HG02870 (cell line): ENCODE measurements around the gene FARSA.
A peak's percentile ranks its signal among the peaks of the same experiment; 100 is the strongest.
"Not testable (repeated sequence)": the region's sequence is repeated elsewhere in the genome, so short reads cannot be mapped to it uniquely, and the experiment has no call there.

Source experiments
- ATAC-seq: cut with Tn5 transposase; IDR thresholded peaks from one replicate; pipeline ENCODE4 v1.9.1; 2021; ENCODE audit warnings: mild to moderate bottlenecking, moderate library complexity; ENCODE audit not compliant: unreplicated experiment

FARSA gene

DNA sequence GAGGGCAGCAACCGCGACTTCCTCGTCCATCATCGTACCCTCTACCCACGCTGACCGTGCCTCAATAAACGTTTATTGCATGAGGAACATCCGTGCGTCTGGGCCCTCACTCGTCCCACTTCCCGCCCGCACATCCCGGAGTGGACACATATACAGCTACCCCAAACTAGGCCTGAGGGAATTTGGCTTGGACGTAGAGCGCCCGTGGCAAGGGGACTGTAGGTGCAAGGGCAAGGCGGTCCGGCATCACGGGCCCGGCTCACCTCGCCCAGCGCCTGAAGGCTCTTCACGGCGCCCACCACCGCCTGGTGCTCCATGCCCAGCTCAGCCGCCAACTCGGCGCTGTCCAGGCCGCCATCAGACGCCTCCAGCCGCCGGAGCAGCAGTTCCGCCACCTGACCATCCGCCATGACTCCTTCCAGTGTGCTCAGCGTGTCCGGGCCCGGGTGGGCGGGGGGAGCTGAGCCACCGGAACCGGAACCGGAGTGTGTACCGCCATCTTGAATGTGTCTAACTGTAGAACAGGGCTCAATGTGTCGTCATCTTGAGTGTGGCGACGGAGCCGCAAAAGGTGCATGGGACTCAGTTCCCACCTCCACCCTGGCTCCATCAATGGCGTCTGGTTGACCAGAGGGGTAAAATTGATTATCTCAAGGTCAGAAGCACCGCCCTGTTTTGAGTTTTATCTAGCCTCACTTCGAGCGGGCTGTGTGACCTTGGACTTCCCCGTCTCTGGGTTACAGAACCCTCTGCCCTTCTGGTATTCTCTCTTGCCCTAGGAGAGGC is at the start of gene FARSA:
FARSA (minus strand) TSS at position 425 of the 786 bp plus-strand sequence; CDS start at position 410, 15 bp downstream.
- ATAC-seq = peak; percentile 39

DNA sequence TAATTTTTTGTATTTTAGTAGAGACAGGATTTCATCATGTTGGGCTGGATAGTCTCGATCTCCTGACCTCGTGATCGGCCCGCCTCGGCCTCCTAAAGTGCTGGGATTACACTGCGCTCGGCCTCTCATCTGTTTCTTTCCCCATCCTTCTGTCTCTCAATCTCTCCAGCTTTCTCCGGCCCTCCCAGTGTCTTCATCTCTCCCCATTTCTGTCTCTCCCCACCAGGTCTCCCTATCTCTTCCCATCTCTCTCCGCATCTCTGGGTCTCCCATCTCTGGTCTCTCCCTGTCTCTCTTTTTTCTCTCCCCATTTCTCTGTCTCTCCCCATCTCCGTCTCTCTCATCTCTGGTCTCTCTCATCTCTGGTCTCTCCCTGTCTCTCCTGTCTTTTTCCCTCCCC is 49.6 kb upstream of the FARSA start:
- no peak for ATAC-seq

GRCh38 chr19:12982648-12983047 is 49.1 kb upstream of the FARSA start:
- ATAC-seq = no peak

DNA sequence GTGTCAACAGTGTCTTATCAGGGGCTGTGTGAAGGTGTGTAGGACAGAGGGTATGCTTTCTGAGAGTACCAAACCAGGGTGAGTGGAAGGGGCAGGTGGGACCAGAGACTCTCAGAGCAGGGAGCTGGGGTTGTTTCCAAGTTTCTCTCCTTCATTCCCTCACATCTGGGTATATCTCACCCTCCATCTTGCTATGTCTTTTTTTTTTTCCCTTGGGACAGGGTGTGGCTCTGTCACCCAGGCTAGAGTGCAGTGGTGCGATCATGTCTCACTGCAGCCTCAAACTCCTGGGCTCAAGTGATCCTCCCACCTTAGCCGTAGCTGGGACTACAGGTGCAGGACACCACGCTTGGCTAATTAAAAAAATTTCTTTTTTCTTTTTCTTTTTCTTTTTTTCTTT is 46.5 kb upstream of the FARSA start:
- no peak for ATAC-seq

GRCh38 chr19:12976109-12976508 is 42.6 kb upstream of the FARSA start:
- not testable (repeated sequence) for ATAC-seq

- no peak for ATAC-seq
Observed at GRCh38 chr19:12975221-12975741, 41.8 kb upstream of the FARSA start.

GRCh38 chr19:12974301-12975220 is 41.0 kb upstream of the FARSA start:
- no peak for ATAC-seq

GRCh38 chr19:12973236-12973635 is 39.7 kb upstream of the FARSA start:
- ATAC-seq = no peak

GRCh38 chr19:12970070-12970820 is 36.7 kb upstream of the FARSA start:
- no peak for ATAC-seq

DNA sequence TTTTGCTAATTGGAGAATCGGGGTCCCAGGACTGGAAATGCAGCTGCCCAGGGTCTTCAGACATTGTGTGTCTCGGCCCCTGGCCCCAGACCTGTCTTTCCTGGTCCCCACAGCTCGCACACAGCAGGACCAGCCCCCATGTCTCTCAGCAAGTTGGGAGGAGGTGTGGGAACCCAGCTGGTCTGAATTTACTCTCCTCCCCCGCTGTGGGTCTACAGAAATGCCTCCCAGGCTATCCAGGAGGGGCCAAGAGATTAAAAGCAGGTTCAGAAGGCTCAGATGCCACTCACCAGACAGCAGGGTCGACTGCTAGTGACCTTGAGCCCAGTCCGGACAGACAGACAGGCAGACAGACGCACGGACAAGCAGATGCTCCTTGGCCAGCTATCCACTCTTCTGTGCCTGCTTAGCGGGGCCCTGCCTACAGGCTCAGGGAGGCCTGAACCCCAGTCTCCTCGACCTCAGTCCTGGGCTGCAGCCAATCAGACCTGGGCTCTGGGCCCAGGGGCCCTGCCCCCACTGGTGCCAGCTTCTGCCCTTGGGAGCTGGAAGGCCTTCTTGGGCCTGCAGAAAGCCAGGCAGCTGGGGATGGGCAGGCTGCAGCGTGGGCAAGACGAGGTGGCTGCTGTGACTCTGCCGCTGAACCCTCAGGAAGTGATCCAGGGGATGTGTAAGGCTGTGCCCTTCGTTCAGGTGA is 35.9 kb upstream of the FARSA start, which contains the start of gene DAND5:
DAND5 (plus strand) TSS at position 285 of the 697 bp plus-strand sequence; CDS start at position 370, 85 bp downstream.
- ATAC-seq = no peak

DNA sequence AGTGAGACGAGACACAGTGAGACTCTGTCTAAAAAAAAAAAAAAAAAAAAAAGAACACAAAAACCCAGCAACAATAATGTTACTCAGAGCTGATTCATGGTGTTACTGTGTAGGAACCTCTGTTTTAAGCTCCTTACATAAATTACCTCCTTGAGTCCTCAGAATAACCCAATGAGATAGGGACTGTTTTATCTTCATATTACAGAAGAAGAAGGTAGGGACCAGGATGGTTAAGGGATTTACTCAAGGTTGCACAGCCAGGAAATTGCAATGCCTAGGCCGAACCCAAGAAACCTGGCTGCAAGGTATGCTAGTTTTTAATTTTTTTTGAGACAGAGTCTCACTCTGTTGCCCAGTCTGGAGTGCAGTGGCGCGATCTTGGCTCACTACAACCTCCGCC is 34.4 kb upstream of the FARSA start:
- no peak for ATAC-seq

DNA sequence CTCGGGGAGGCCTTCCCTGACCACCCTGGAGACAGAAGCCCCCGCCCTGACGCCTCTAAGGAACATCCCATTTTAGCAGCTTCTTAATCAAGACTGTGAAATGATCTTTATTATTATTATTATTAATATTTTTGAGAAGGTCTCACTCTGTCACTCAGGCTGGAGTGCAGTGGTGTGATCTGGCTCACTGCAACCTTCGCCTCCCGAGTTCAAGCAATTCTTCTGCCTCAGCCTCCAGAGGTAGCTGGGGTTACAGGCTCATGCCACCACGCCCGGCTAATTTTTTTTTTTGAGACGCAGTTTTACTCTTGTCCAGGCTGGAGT is 32.3 kb upstream of the FARSA start:
- no peak for ATAC-seq

DNA sequence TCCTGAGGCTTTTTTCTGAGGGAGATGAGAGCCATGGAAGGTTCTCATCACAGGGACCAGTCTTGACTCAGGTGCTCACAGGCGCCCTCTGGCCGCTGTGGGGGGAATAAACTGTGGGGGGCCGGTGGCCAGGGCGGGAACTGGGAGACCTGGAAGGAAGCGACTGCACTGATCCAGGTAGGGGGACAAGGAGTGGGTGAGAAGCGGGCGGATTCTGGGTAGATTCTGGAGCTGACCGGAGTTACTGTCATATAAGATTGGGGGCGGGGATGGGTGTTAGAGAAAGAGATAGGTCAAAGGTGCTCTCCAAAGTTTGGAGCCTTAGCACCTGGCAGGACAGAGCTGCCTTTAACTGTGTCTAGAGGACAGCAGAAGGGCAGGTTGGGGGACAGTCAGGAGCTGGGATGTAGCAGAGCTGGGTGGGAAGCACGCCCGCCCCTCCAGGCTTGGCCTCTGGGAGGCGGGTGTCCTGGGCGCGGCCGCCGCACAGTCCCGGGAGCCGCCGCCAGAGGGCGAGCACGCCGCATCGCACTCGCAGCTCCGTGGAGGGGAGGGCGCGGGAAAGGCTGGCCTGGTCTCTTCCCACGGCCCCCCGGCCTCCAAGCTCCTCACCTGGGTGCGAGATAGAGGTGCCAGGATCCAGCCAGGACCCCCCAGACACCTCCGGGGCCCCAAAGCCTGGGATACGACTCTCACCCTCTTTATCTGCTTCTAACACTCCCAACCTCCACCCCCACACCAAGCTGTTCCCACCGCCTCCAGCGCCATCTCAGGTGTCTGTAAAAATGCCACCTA is 31.7 kb upstream of the FARSA start:
- no peak for ATAC-seq

DNA sequence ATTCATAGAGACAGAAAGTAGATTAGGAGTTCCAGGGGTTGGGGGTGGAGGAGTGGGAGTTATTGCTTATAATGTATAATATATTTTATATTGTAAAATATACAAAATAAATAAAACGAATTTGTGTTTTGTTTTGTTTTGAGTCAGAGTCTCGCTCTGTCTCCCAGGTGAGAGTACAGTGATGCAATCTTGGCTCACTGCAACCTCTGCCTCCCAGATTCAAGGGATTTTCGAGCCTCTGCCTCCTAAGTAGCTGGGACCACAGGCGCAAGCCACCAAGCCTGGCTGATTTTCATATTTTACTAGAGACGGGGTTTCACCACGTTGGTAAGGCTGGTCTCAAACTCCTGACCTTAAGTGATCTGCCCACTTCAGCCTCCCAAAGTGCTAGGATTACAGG is 26.0 kb upstream of the FARSA start:
- no peak for ATAC-seq

- not testable (repeated sequence) for ATAC-seq
Observed at GRCh38 chr19:12957389-12957952, 24.0 kb upstream of the FARSA start.

DNA sequence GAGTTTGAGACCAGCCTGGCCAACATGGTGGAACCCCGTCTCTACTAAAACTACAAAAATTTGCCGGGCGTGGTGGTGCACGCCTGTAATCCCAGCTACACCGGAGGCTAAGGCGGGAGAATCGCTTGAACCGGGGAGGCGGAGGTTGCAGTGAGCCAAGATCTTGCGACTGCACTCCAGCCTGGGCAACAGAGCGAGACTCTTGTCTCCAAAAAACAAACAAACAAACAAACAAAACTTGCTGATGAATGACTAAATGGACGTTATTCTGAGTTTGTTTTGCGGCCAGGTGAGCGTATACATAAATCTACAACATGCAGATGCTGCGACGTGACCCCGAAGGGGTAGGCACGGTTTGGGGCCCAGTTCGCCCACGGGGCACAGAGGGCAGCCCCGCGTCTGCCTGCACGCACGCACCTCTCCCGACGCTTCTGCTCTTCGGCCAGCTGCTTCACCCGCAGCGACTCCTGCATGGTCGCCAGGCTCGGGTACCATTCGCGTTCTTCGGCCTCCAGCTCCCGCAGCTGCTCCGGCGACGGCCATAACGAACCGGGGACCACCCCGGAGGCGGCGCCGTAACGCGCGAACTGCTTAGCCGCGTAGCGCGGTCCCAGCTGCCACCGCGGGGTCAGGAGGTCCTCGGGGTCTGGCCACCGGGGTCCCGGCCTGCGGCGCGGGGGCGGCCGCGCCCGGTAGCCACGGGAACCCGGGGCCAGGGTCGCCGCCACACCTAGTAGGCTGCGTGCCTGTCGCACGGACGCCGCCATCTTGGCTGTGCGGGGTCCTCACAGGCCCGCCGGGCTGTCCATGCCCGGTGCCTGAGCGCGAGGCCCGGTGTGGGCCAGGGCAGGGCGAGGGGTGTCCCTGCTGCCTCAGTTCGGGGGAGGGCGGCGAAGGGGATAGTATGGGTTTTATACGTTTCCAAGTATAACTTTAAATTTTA is 23.2 kb upstream of the FARSA start, which contains the start of gene GADD45GIP1:
GADD45GIP1 (minus strand) TSS at position 778 of the 943 bp plus-strand sequence; CDS start at position 767, 11 bp downstream.
- ATAC-seq = no peak

DNA sequence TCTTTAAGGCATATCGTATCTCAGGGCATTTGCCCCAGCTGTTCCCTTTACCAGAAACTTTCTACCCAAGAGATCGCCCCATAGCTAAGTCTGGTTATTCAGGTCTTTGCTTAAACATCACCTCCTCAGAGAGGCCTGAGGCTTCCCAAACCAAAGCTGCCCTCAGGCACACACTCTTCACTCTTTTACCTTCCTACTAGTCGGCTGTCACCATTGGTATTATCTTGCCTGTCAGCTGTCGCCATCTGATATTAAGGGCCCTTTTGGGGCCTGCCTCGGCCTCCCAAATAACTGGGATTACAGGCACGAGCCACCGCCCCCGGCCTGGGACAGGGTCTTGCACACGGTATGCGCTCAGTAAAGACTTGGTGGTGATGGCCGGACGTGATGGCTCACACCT is 22.5 kb upstream of the FARSA start:
- no peak for ATAC-seq

DNA sequence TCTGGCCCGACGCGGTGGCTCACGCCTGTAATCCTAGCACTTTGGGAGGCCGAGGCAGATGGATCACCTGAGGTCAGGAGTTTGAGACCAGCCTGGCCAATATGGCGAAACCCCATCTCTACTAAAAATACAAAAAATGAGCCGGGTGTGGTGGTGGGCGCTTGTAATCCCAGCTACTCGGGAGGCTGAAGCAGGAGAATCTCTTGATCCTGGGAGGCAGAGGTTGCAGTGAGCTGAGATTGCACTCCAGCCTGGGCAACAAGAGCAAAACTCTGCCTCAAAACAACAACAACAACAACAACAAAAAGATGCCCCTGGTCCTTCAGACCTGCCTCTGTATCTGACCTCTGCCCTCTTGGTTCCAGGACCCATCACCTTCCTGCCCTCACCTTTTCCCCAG is 22.1 kb upstream of the FARSA start:
- ATAC-seq = not testable (repeated sequence)
